ENCODE results near the gene CAMK2D. TPM values are rescaled to one million over a fixed set of nuclear protein-coding genes. Genes with fewer than 3 reads are reported as not detected.
A peak's percentile ranks its signal among the peaks of the same experiment; 100 is the strongest.

The CAMK2D gene
- total RNA-seq, 1 experiment from 2014 or later = 23.3 TPM

- peak; percentile 20 for DNase-seq (ENCODE audit: low read depth)
These were observed 284.7 kb downstream of the CAMK2D start for GRCh38 chr4:113476800-113477199.

- DNase-seq (ENCODE audit: low read depth) = peak; percentile 44
These were observed 287.5 kb downstream of the CAMK2D start for GRCh38 chr4:113474017-113474416.

GRCh38 chr4:113472864-113473263 lies 288.7 kb downstream of the CAMK2D start:
- no peak for DNase-seq (ENCODE audit: low read depth)

GRCh38 chr4:113471146-113471860 lies 290.2 kb downstream of the CAMK2D start:
- no peak for DNase-seq (ENCODE audit: low read depth)

- no peak for DNase-seq (ENCODE audit: low read depth)
These were observed 291.6 kb downstream of the CAMK2D start for GRCh38 chr4:113469926-113470325.

GRCh38 chr4:113469023-113469390 lies 292.5 kb downstream of the CAMK2D start:
- DNase-seq (ENCODE audit: low read depth) = no peak

GRCh38 chr4:113468165-113469022 lies 293.1 kb downstream of the CAMK2D start:
- peak; percentile 96 for DNase-seq (ENCODE audit: low read depth)

- peak; percentile 71 for DNase-seq (ENCODE audit: low read depth)
These were observed 294.0 kb downstream of the CAMK2D start for GRCh38 chr4:113467581-113467980.

- DNase-seq (ENCODE audit: low read depth) = no peak
These were observed 299.3 kb downstream of the CAMK2D start for GRCh38 chr4:113462286-113462685.

GRCh38 chr4:113461281-113461680 lies 300.3 kb downstream of the CAMK2D start:
- DNase-seq (ENCODE audit: low read depth) = no peak

GRCh38 chr4:113457886-113458285 lies 303.7 kb downstream of the CAMK2D start:
- DNase-seq (ENCODE audit: low read depth) = peak; percentile 11

GRCh38 chr4:113457121-113457520 lies 304.4 kb downstream of the CAMK2D start:
- no peak for DNase-seq (ENCODE audit: low read depth)

- no peak for DNase-seq (ENCODE audit: low read depth)
These were observed 306.5 kb downstream of the CAMK2D start for GRCh38 chr4:113455061-113455460.

- DNase-seq (ENCODE audit: low read depth) = peak; percentile 51
These were observed 308.5 kb downstream of the CAMK2D start for GRCh38 chr4:113452868-113453620.

GRCh38 chr4:113452152-113452551 lies 309.4 kb downstream of the CAMK2D start:
- DNase-seq (ENCODE audit: low read depth) = no peak

GRCh38 chr4:113450295-113451080 lies 311.1 kb downstream of the CAMK2D start:
- DNase-seq (ENCODE audit: low read depth) = no peak

GRCh38 chr4:113449410-113449974 lies 312.0 kb downstream of the CAMK2D start:
- no peak for DNase-seq (ENCODE audit: low read depth)

GRCh38 chr4:113447769-113448168 lies 313.8 kb downstream of the CAMK2D start:
- DNase-seq (ENCODE audit: low read depth) = no peak

GRCh38 chr4:113447061-113447460 lies 314.5 kb downstream of the CAMK2D start:
- DNase-seq (ENCODE audit: low read depth) = no peak

GRCh38 chr4:113446019-113446418 lies 315.5 kb downstream of the CAMK2D start:
- peak; percentile 73 for DNase-seq (ENCODE audit: low read depth)

GRCh38 chr4:113445286-113445685 lies 316.3 kb downstream of the CAMK2D start:
- peak; percentile 78 for DNase-seq (ENCODE audit: low read depth)

All from RPMI7951 (cell line).